ENCODE data around the gene TAF1A.

The TAF1A gene

DNA sequence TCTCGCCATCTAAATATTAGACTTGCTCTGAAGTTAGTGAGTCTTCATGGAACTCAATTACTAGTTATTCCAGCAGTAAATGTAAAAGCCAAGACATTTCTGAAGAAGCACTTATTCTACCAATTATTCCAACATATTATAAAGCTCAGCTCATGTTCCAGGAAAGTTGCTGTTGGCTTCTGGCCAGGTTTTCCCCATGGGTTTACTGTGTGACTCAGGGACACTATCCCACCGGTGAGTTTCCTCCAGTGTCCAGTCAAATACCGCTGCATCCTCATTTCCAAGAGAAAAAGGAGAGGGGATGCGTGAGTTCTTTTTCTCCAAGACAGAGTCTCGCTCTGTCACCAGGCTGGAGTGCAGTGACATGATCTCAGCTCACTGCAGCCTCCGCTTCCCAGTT lies 32.6 kb downstream of the TAF1A start:
- no peak for TF ChIP-seq NFRKB (IDR thresholded peaks at IDR 0.05)
- no peak for TF ChIP-seq FOXK2 (IDR thresholded peaks at IDR 0.05)
- TF ChIP-seq FOXM1 (IDR thresholded peaks at IDR 0.05; ENCODE audit: borderline replicate concordance), result no peak
- no peak for TF ChIP-seq CTBP1 (IDR thresholded peaks at IDR 0.05; ENCODE audit: borderline replicate concordance)
- TF ChIP-seq L3MBTL2 (conservative IDR thresholded peaks at IDR 0.05), result no peak
- no peak for TF ChIP-seq ZNF384 (IDR thresholded peaks at IDR 0.05)
- TF ChIP-seq, protein P1, sequence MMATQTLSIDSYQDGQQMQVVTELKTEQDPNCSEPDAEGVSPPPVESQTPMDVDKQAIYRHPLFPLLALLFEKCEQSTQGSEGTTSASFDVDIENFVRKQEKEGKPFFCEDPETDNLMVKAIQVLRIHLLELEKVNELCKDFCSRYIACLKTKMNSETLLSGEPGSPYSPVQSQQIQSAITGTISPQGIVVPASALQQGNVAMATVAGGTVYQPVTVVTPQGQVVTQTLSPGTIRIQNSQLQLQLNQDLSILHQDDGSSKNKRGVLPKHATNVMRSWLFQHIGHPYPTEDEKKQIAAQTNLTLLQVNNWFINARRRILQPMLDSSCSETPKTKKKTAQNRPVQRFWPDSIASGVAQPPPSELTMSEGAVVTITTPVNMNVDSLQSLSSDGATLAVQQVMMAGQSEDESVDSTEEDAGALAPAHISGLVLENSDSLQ (IDR thresholded peaks at IDR 0.05), result no peak
- no peak for TF ChIP-seq BHLHE40 (IDR thresholded peaks at IDR 0.05; ENCODE audit: borderline replicate concordance)
- no peak for TF ChIP-seq ELF4 (IDR thresholded peaks at IDR 0.05)
- no peak for TF ChIP-seq SP1 (IDR thresholded peaks at IDR 0.05)
- no peak for TF ChIP-seq TARDBP (IDR thresholded peaks at IDR 0.05)
- no peak for TF ChIP-seq HDGF (IDR thresholded peaks at IDR 0.05; ENCODE audit: borderline replicate concordance)
- no peak for TF ChIP-seq LEF1 (IDR thresholded peaks at IDR 0.05; ENCODE audit: borderline replicate concordance)
- ChIA-PET CTCF (no interaction called here), POLR2A (no interaction called here)
- DNase-seq (ENCODE audit: extremely low spot score), result no peak

DNA sequence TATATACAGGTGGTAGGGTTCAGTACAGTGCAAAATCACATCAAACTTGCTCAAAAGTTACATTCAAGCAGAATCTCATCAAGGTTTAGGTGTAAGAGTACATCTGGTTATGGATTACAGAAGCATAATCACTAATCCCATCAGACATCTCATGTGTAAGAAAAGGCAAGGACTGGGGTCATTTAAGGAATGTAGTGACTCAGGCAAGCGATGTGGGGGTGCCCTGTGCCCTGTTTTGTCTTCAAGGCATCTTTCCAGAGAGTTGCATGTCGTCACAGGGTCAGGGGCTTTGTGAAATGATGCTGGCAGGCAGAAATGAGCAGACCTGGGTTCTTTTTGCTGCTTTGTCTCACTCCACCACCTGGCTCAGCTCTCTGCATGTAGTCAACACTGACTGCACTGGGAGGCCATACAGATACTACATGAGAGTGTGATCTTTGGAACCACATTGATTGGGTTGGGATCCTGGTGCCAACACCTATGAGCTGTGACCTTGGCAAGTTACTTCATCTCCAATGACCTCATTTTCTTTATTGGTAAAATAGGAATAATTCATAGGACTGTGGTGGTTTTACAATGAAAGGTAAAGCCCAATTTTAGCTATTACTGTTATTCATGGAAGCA lies 33.6 kb downstream of the TAF1A start:
- CTCF ChIA-PET, result interaction anchor here (0.6 kb wide), 1 partner anchor 45 kb away, joined by 4 read pairs; no protein-coding TSS in a partner anchor
- POLR2A ChIA-PET, result no interaction called here
- no peak for DNase-seq (ENCODE audit: extremely low spot score)
- TF ChIP-seq CTBP1 (IDR thresholded peaks at IDR 0.05; ENCODE audit: borderline replicate concordance) (no peak), SUZ12 (IDR thresholded peaks at IDR 0.05) (no peak), HDGF (IDR thresholded peaks at IDR 0.05; ENCODE audit: borderline replicate concordance) (no peak), LEF1 (IDR thresholded peaks at IDR 0.05; ENCODE audit: borderline replicate concordance) (no peak), FOXK2 (IDR thresholded peaks at IDR 0.05) (no peak), ZNF384 (IDR thresholded peaks at IDR 0.05) (no peak), FOXM1 (IDR thresholded peaks at IDR 0.05; ENCODE audit: borderline replicate concordance) (no peak), BHLHE40 (IDR thresholded peaks at IDR 0.05; ENCODE audit: borderline replicate concordance) (no peak), L3MBTL2 (conservative IDR thresholded peaks at IDR 0.05) (no peak)
- TF ChIP-seq, protein P1 (IDR thresholded peaks at IDR 0.05), result no peak

DNA sequence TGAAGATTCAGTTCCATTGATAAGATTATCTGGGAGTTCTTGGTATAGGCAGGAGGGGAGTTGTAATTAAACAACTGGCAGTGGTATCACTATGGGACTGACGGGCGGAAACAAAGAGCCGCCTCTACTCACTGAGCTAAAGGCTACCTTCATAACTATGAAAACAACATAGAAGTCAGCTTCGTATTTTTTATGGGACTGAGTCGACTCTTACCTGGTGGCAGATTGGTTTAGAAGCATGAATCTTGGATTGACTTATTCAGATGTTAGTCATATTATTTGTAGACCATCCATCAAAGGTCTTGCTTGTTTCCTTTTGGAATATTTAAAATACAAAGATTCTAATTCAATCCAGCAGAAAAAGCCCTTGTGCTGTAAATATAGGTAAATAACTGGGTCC lies 35.6 kb downstream of the TAF1A start:
- TF ChIP-seq LEF1 (IDR thresholded peaks at IDR 0.05; ENCODE audit: borderline replicate concordance) (no peak), ARNT (IDR thresholded peaks at IDR 0.05) (no peak), FOXA1 (IDR thresholded peaks at IDR 0.05) (no peak), HDGF (IDR thresholded peaks at IDR 0.05; ENCODE audit: borderline replicate concordance) (no peak), ZNF384 (IDR thresholded peaks at IDR 0.05) (no peak), BHLHE40 (IDR thresholded peaks at IDR 0.05; ENCODE audit: borderline replicate concordance) (no peak), TARDBP (IDR thresholded peaks at IDR 0.05) (no peak), ELF4 (IDR thresholded peaks at IDR 0.05) (no peak), NFRKB (IDR thresholded peaks at IDR 0.05) (no peak), SP1 (IDR thresholded peaks at IDR 0.05) (no peak), FOXK2 (IDR thresholded peaks at IDR 0.05) (no peak), SUZ12 (IDR thresholded peaks at IDR 0.05) (no peak), CTBP1 (IDR thresholded peaks at IDR 0.05; ENCODE audit: borderline replicate concordance) (no peak), FOXM1 (IDR thresholded peaks at IDR 0.05; ENCODE audit: borderline replicate concordance) (no peak)
- CTCF ChIA-PET, result no interaction called here
- POLR2A ChIA-PET, result no interaction called here
- no peak for DNase-seq (ENCODE audit: extremely low spot score)

DNA sequence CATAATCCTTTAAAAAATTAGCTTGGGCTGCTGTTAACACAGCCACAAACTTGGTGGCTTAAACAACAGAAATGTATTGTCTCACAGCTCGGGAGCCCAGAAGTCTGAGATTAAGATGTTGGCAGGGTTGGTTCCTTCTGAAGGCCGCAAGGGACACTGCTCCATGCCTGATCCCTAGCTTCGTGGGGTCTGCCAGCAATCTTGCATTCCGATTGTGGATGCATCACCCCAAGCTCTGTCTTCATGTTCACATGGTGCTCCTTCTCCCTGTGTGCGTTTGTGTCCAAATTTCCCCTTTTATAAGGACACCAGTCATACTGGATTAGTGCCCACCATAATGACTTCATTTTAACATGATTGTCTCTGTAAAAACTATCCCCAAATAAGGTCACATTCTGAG lies 36.9 kb downstream of the TAF1A start:
- ChIA-PET POLR2A (no interaction called here), CTCF (no interaction called here)
- TF ChIP-seq LEF1 (IDR thresholded peaks at IDR 0.05; ENCODE audit: borderline replicate concordance) (no peak), BHLHE40 (IDR thresholded peaks at IDR 0.05; ENCODE audit: borderline replicate concordance) (no peak), NFRKB (IDR thresholded peaks at IDR 0.05) (no peak), ZNF384 (IDR thresholded peaks at IDR 0.05) (no peak), CTBP1 (IDR thresholded peaks at IDR 0.05; ENCODE audit: borderline replicate concordance) (no peak), ELF4 (IDR thresholded peaks at IDR 0.05) (no peak), HDGF (IDR thresholded peaks at IDR 0.05; ENCODE audit: borderline replicate concordance) (no peak), FOXM1 (IDR thresholded peaks at IDR 0.05; ENCODE audit: borderline replicate concordance) (no peak), SUZ12 (IDR thresholded peaks at IDR 0.05) (no peak), SP1 (IDR thresholded peaks at IDR 0.05) (no peak), FOXA1 (IDR thresholded peaks at IDR 0.05) (no peak), L3MBTL2 (conservative IDR thresholded peaks at IDR 0.05) (no peak), ARNT (IDR thresholded peaks at IDR 0.05) (no peak), FOXK2 (IDR thresholded peaks at IDR 0.05) (no peak), TARDBP (IDR thresholded peaks at IDR 0.05) (no peak)
- TF ChIP-seq, protein P1 (IDR thresholded peaks at IDR 0.05), result no peak
- no peak for DNase-seq (ENCODE audit: extremely low spot score)

DNA sequence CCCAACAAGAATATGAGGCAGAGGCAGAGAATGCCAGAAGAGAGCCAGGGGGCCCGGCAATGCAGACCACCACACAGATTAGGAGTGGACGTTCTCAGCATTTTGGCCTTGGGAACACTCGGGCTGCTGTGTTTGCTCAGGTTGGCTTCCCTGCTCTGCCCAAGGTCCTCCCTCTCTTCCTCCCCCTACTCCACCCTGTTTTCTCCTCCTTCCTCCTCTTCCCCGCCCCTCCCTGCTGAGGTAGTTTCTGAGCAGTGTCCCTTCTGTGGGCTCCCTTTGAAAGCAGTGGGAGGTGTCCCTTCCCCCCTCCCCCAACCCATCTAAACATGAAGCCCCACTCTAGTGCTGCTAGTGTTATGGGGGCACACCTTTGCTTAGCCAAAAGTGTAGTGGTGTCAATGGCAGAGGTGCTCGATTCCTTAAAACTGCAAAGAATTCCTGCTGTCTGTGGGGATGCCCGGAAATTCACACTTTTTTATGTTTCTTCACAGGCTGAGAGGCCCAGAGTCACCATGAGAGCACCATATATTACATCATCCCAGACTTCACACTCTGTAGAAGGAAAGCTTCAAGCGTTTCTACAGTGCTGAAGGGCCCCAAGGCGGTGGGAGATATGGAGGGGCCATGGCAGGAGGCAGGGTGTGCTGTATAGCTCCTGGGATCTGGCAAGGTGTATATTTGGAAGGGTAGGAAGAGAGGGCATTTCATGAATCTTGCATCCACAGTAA lies 41.6 kb downstream of the TAF1A start, which contains the start of gene HHIPL2:
Gene HHIPL2, minus strand, starts transcription at position 161 of the 728 bp plus-strand sequence. Its CDS starts 60 bp downstream, at position 101.
- ChIA-PET CTCF (no interaction called here), POLR2A (no interaction called here)
- no peak for DNase-seq (ENCODE audit: extremely low spot score)
- TF ChIP-seq NFRKB (IDR thresholded peaks at IDR 0.05) (no peak), ZNF384 (IDR thresholded peaks at IDR 0.05) (no peak), BHLHE40 (IDR thresholded peaks at IDR 0.05; ENCODE audit: borderline replicate concordance) (no peak), LEF1 (IDR thresholded peaks at IDR 0.05; ENCODE audit: borderline replicate concordance) (no peak), L3MBTL2 (conservative IDR thresholded peaks at IDR 0.05) (no peak), ARNT (IDR thresholded peaks at IDR 0.05) (no peak), FOXK2 (IDR thresholded peaks at IDR 0.05) (no peak), HDGF (IDR thresholded peaks at IDR 0.05; ENCODE audit: borderline replicate concordance) (no peak), FOXM1 (IDR thresholded peaks at IDR 0.05; ENCODE audit: borderline replicate concordance) (no peak), SUZ12 (IDR thresholded peaks at IDR 0.05) (no peak), FOXA1 (IDR thresholded peaks at IDR 0.05) (no peak), CTBP1 (IDR thresholded peaks at IDR 0.05; ENCODE audit: borderline replicate concordance) (no peak), TARDBP (IDR thresholded peaks at IDR 0.05) (no peak), SP1 (IDR thresholded peaks at IDR 0.05) (no peak), ELF4 (IDR thresholded peaks at IDR 0.05) (no peak)
- TF ChIP-seq, protein P1 (IDR thresholded peaks at IDR 0.05), result no peak

All from HEK293T (cell line).